ENCODE data around the gene DNAH6.

The DNAH6 gene

GRCh38 chr2:84491741-84492140 lies 24.6 kb upstream of the DNAH6 start:
- TF ChIP-seq GATA3 (IDR thresholded peaks at IDR 0.05; ENCODE audit: low read depth, low read length) (no peak), GATA2 (IDR thresholded peaks at IDR 0.05; ENCODE audit: low read depth, low read length) (no peak)

- TF ChIP-seq GATA2 (IDR thresholded peaks at IDR 0.05; ENCODE audit: low read depth, low read length): no peak
- no peak for TF ChIP-seq GATA3 (IDR thresholded peaks at IDR 0.05; ENCODE audit: low read depth, low read length)
Measured at GRCh38 chr2:84492571-84492970, 23.7 kb upstream of the DNAH6 start.

GRCh38 chr2:84493514-84493913 lies 22.8 kb upstream of the DNAH6 start:
- TF ChIP-seq GATA3 (IDR thresholded peaks at IDR 0.05; ENCODE audit: low read depth, low read length) (no peak), GATA2 (IDR thresholded peaks at IDR 0.05; ENCODE audit: low read depth, low read length) (no peak)

- TF ChIP-seq GATA3 (IDR thresholded peaks at IDR 0.05; ENCODE audit: low read depth, low read length) (no peak), GATA2 (IDR thresholded peaks at IDR 0.05; ENCODE audit: low read depth, low read length) (no peak)
Measured at GRCh38 chr2:84494070-84494469, 22.2 kb upstream of the DNAH6 start.

- TF ChIP-seq GATA3 (IDR thresholded peaks at IDR 0.05; ENCODE audit: low read depth, low read length) (no peak), GATA2 (IDR thresholded peaks at IDR 0.05; ENCODE audit: low read depth, low read length) (no peak)
Measured at GRCh38 chr2:84495539-84496146, 20.7 kb upstream of the DNAH6 start.

DNA sequence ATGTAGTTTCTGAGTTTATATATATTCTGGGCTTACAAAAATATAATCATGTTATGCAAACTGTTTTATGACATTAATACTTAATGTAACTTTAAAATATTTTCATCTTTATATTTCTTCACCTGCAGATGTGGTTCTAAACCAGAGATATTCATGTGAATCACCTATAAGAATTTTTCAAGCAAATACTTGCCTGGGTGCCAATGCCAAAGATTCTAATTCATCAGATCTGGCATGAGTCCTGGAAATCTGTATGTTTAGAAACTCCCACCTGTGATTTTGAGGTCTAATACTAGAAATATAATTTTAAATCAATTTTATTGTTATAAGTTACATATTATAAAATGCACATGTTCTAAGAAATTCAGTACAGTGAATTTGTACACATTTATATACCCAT lies 19.9 kb upstream of the DNAH6 start:
- TF ChIP-seq GATA3 (IDR thresholded peaks at IDR 0.05; ENCODE audit: low read depth, low read length) (no peak), GATA2 (IDR thresholded peaks at IDR 0.05; ENCODE audit: low read depth, low read length) (no peak)

GRCh38 chr2:84497285-84497684 lies 19.0 kb upstream of the DNAH6 start:
- TF ChIP-seq GATA3 (IDR thresholded peaks at IDR 0.05; ENCODE audit: low read depth, low read length) (no peak), GATA2 (IDR thresholded peaks at IDR 0.05; ENCODE audit: low read depth, low read length) (no peak)

- TF ChIP-seq GATA3 (IDR thresholded peaks at IDR 0.05; ENCODE audit: low read depth, low read length): no peak
- no peak for TF ChIP-seq GATA2 (IDR thresholded peaks at IDR 0.05; ENCODE audit: low read depth, low read length)
Measured at GRCh38 chr2:84498150-84498799, 18.0 kb upstream of the DNAH6 start.

- TF ChIP-seq GATA2 (IDR thresholded peaks at IDR 0.05; ENCODE audit: low read depth, low read length): no peak
- no peak for TF ChIP-seq GATA3 (IDR thresholded peaks at IDR 0.05; ENCODE audit: low read depth, low read length)
Measured at GRCh38 chr2:84515788-84516187, 510 bp upstream of the DNAH6 start.

GRCh38 chr2:84519332-84519957 lies 3.1 kb downstream of the DNAH6 start:
- TF ChIP-seq GATA2 (IDR thresholded peaks at IDR 0.05; ENCODE audit: low read depth, low read length) (no peak), GATA3 (IDR thresholded peaks at IDR 0.05; ENCODE audit: low read depth, low read length) (no peak)

- TF ChIP-seq GATA2 (IDR thresholded peaks at IDR 0.05; ENCODE audit: low read depth, low read length) (no peak), GATA3 (IDR thresholded peaks at IDR 0.05; ENCODE audit: low read depth, low read length) (no peak)
Measured at GRCh38 chr2:84526562-84526961, 10.3 kb downstream of the DNAH6 start.

GRCh38 chr2:84527137-84528129 lies 11.1 kb downstream of the DNAH6 start:
- no peak for TF ChIP-seq GATA2 (IDR thresholded peaks at IDR 0.05; ENCODE audit: low read depth, low read length)
- no peak for TF ChIP-seq GATA3 (IDR thresholded peaks at IDR 0.05; ENCODE audit: low read depth, low read length)

DNA sequence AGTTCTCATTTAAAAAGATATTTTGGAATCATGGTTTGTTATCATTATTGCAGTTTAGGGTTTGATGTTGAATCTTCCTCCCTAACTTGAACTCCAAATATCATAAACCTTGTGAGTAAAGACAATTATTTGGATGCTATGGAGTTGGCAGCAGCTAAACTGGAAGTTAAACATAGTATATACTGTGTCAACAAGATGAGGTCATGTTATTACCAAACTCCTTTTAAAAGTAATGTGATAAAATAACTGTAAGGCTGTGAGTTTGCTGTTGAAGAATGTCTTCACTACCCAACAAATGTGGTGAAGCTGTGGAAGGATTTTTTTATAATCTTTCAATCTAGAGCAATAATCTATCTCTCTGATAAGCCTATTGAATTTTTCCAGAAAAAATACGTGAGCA lies 16.0 kb downstream of the DNAH6 start:
- TF ChIP-seq GATA3 (IDR thresholded peaks at IDR 0.05; ENCODE audit: low read depth, low read length) (no peak), GATA2 (IDR thresholded peaks at IDR 0.05; ENCODE audit: low read depth, low read length) (no peak)

DNA sequence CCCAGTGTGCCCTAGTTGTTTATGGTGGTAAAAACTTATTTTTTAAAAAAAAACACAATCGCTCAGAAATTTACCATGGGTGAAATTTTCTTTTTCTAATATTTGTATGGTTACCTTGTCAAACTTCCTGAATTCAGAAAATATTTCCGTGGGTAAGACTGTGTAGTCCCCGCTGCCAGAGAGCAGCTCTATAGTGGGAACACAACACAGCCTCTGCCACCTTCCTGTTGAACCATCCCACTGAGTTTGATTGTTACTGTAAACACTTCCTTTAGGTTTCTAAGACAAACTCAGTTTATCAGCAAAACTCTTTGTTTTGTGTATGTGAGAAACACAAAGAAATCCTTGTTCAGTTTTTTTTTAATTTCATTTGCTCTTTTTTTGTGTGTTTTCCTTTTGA lies 17.9 kb downstream of the DNAH6 start:
- TF ChIP-seq GATA3 (IDR thresholded peaks at IDR 0.05; ENCODE audit: low read depth, low read length) (no peak), GATA2 (IDR thresholded peaks at IDR 0.05; ENCODE audit: low read depth, low read length) (no peak)

Measured in SH-SY5Y (cell line).